ENCODE results near the gene OR2L8.

- TF ChIP-seq SUZ12 (IDR thresholded peaks at IDR 0.05; ENCODE audit: extremely low read depth, insufficient read depth, insufficient read length): no peak
- no peak for TF ChIP-seq YY1 (IDR thresholded peaks at IDR 0.05; ENCODE audit: insufficient read depth, insufficient read length)
- no peak for TF ChIP-seq ZNF274 (IDR thresholded peaks at IDR 0.05; ENCODE audit: low read depth, low read length)
Observed at GRCh38 chr1:247961791-247962190, 13.1 kb downstream of the OR2L8 start.
